Dedifferentiated amniotic fluid mesenchymal stem cell (primary cell): ENCODE measurements around the gene PAQR5.
"Not testable (repeated sequence)": the region's sequence is repeated elsewhere in the genome, so short reads cannot be mapped to it uniquely, and the experiment has no call there.

Experiments used
- DNase-seq: peaks from one replicate; pipeline ENCODE4 v3.0.0-alpha.2; 2016; ENCODE audit errors: extremely low spot score

Gene PAQR5

DNA sequence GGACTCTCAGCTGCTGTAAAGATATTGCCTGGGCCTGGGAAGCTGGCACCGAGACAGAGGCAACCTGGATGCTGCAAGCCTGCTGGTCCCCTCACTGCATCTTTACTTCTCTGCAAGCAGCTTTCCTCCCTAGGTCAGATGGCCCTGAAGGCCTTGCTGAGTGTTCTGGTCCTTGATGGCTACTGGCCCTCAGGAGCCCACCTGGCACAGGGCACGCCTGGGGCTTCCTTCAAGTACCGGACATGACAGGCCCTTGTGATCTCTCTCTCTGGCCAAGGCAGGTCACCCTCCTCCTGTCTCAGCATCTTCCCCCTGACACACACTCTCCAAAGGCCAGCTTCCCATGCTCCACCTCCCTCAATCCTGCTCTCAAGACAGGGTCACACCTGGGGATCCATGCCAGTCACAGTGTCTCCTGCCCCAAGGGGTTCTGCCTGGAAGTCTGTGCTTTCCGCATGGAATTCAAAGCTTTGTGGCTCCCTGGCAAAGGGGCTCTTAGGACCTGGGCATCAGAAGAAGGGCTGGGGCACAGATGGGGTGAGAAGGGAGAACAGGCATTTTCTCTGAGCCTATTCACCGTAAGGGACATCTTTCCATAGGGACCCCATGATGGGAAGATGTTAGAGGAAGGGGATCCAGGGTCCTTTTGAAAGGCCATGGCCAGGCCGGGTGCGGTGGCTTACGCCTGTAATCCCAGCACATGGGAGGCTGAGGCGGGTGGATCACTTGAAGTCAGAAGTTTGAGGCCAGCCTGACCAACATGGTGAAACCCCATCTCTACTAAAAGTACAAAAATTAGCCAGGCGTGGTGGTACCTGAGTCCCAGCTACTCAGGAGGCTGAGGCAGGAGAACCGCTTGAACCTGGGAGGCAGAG, 4.7 kb upstream of the PAQR5 start:
- DNase-seq, result no peak

DNA sequence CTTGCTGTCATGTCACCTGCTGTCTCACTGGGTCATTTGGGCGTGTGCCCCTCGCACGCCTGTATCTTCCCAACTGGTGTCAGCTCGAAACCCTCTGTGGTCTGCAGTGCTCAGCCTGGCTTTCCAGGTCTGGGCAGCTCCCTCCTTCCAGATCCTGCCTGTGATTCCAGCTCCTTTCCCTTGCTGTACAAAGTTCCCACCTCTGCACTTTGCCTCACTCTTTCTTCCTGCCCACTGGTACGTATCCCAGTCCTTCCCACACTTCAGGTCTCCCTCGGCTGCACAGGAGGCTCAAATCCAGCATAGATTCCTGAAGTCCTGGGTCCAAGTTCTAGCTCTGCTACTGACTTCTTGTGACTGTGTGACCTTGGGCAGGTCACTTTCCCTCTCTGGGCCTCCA, 2.1 kb upstream of the PAQR5 start:
- no peak for DNase-seq

DNA sequence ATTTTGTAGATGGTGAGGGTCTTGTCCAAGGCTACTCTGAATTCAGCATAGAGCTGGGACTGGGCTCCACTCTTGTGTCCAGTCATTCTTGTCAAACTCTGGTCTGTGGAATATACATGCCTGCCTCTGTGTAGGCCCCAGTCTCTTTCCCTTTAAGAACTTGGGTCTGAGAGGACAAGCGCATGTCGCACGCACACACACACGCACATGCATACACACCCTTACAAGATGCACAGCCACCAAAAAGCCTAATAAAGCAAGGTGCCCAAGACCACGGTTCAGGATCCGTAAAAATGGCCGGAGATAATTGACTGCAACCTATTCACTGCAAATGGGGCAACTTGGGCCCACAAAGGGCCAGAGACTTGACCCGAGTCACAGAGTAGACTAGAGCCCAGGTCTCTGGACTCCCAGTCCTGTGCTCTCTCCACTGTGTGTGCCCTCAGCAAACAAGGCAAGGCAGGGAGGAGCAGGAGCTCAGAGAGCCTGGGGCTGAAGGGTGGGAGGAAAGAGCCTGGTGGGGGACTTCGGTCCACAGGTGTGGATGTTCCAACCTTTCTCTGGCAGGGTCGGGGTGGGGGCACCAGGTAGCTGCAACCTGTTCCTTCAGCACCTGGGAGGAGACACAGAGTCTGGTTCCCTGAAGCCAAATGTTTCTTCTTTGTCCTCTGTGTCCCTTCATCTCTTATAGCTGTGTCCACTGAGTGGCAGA, 914 bp upstream of the PAQR5 start:
- no peak for DNase-seq

DNA sequence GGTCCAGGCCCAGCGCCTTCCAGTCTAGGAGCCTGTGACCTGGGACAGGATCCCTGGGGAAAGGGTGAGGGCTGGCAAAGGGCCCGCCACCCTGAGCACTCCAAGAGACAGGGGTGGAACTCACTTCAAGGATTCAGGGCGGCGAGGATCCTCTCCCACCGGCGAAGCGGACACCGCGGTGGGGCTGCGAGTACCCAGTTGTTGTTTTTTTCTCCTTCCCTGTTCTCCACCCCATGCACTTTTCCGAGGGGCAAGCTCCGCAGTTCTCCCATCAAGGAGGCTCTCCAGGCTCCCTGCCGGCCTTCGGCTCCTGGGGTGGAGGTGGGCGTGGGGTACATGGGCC, 387 bp upstream of the PAQR5 start:
- DNase-seq, result no peak

DNA sequence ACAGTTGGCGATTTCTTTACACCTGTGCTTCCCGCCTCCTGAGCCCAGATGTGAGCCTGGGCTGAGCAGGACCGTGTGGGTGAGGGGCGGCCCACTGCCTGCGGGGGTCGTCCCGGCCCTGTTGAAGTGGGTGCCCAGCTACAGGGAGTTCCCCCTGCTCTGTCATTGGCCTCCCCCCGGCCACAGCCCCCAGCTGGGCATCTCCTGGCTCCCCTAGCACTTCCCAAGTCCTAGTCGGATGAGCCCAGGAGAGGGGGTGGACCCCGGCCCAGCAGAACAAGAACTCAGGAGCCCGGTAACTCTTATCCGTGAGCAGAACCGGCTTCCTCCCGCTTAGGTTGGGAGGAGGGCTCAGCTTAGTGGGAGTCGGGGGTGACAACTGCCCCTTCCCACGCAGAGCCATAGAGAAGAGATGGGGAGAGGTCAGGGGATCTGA, 757 bp downstream of the PAQR5 start:
- DNase-seq, result no peak

DNA sequence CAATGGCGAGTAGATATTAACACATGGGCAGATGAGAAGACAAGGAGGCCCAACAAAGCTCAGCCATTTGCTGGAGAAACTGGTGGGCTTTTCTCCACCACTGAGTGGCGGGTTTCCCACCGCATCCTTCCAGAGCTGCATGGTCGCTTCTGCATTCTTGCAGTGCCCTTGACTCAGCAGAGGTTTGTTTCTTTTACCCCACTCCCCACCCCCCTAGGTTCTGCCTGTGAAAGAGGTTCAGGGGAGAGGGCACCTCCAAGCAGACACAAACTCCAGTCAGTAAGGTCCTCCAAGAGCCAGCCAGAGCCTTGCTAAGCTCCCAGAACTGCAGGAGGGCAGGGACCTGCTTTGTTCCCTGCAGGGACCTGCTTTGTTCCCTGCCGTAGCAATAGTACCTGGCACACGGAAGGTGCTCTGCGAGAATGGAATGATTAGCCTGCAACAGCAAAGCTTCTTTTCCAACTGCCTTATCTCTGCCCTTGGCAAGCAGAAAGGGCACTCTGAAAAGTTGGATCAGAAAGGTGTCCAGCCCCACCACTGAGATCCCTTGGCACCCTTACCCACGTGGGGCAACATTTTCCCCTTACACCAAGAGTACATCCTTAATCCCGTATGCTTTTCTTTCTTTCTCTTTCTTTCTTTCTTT, 1.4 kb downstream of the PAQR5 start:
- no peak for DNase-seq

DNA sequence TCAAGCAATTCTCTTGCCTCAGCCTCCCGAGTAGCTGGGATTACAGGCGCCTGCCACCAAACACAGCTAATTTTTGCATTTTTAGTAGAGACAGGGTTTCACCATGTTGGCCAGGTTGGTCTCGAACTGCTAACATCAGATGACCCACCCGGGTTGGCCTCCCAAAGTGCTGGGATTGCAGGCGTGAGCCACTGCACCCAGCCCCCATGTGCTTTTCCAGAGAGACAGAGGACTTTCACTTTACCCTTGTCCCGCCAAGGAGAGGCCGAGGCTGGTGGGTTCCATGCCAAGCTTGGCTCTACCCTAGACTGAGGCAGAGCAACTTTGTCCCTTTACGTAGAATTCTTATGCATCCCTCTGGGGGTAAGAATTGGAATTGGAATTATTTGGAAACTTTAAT, 2.4 kb downstream of the PAQR5 start:
- DNase-seq, result not testable (repeated sequence)

DNA sequence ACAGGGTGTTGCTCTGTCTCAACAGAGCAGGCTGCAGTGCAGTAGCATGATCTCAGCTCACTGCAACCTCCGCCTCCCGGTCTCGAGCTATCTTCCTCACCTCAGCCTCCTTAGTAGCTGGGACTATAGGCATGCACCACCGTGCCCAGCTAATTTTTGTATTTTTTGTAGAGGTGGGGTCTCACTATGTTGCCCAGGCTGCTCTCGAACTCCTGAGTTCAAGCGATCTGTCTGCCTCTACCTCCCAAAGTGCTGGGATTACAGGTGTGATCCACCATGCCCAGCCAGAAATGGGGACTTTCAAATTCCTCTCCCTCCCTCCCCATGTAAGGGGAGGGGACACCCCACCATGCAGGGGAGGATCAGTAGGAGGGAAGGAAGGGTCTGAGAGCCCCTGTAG, 3.4 kb downstream of the PAQR5 start:
- DNase-seq, result not testable (repeated sequence)

DNA sequence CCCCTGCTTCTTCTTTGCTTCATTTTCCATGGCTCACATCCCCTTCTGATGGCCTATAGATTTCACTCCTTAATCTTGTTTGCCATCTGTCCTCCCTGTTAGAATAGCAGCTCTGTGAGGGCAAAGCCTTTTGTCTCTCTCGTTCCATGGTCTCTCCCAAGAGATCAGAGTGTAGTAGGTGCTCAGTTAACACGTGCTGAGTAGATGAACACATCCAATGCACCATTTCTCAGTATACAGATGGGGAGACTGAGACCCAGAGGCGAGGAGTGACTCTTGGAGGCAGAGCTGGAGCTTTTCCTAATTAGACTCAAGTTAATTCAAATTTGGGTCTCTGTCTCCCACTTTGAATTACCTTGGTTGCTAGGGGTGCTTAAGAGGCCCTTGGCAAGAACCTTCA, 4.2 kb downstream of the PAQR5 start:
- DNase-seq, result no peak

DNA sequence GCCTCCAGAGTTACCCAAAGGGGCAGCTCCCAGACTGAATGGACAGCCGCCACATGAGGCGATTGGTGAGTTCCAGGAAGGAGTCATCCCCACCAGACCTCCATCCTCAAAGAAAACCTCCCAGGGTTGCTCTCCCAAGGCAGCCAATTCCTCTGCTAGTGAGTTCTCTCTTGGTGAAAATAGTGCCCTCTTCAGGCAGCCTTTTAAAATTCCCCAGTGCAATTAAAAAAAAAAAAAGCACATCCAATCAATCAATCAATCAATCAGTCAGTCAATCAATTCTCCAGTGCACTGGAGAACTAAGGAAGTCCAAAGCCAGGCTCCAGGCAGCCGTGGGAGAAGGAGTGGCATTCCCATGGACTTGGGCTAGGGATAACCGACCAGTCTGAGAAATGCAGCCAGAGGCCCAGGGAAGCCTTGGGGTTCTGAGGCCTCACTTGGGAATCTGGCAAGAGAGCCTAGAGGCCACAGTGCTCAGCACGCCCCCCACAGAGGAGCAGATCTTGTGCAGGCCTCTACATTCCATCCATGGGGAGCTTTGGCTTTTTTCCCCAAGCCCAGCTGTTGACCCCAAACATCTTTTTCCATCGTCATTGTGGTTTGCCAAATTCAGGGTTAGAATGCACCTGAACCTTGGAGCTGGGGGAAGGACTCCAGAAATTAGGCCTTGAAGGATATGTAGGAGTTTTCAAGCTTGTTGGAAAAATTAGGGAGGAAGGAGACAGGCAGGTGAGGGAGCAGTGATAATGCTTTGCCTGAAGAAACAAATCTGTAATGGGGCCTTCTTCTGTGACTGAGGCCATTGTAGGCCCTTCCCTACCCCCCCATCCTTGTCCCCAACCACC, 4.8 kb downstream of the PAQR5 start:
- no peak for DNase-seq

DNA sequence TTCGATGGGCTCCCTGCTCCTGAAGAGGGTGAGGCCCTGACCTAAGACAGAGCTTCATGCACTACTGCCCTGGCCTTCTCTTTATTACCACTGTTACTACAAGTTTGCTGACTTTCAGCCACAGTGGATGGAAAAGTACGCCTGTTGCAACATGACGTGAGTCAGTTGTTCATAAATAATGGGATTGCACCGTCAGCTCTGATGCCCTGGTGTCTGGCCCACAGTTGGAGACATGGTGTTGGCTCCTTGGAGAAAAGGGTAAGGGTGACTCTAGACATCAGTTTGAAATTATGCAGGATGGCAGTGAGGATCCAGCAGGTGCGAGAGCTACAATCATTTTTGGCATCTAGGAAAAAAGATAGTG, 5.5 kb downstream of the PAQR5 start:
- DNase-seq, result no peak

DNA sequence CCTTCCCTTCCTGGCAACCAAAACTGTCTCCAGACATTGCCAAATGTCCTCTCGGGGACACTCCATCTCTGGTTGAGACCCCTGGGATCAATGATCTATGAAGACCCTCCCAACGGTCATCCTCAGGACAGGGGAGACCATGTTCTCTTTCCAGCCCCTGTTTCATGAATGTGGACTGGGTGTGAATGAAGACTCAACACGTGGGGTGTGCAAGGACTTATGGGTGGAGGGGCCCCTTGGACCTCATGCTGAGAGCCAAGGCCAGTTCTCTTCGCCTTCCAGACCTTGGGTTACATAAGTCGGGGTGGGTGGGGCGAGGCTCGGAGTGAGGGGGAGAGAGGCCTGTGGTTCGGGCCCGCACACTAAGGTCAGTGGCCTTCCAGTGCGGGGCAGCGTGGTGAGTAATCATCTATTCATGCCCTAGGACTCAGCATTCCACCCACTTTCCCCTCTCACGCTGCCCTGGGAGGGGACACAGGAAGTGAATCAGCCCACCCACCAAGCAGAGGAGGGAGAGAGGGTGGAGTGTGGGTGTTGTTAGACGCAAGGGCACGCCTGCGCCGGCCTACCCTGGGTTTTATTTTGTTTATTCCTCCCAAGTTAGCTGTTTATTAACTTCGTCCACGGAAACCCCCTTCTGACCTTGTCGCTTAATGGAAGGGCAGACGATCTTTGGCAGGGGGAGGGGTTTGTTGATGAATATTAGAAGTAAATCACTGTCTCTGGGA, 6.7 kb downstream of the PAQR5 start:
- DNase-seq, result peak; percentile 42

DNA sequence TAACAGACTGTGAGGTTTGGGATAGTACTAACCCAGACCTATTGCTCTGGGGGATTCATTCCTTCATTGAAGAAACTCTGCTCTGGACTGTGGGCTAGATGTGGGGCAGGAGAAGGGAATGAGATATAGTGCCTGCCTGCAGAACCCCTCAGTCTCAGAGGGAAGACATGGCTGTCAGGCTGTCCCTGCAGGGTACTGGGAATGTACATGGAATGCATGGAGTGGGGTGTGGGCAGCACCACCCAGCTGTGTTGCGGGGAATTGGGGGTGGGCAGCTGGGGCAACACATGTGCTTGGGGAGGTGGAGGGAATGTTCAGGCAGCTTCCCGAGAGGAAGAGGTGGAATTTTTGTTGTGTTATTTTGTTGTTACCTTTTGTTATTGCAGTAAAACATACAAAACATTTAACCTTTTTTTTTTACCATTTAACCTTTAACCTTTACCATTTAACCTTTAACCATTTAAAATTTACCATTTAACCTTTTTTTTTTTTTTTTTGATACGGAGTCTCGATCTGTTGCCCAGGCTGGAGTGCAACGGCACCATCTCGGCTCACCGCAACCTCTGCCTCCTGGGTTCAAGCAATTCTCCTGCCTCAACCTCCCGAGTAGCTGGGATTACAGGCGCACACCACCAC, 7.3 kb downstream of the PAQR5 start:
- no peak for DNase-seq

DNA sequence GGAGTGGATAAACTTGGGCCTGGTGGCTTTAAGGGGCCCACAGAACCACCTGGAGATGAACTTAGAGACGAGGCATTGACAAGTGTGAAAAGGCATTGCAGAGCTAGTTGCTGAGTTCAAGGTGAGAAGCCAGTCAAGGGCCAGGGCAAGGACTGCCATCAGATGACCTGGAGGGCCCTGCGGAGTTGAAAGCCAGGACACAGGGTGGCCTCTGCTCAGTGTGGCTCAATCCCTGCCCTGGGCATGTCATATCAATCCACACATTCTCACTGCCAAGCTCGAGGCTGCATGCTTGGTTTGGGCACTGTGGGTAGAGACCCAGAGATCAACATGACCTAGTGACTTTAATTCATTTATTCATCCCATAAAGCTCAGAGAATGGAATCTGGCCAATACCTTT, 9.2 kb downstream of the PAQR5 start:
- DNase-seq, result no peak

DNA sequence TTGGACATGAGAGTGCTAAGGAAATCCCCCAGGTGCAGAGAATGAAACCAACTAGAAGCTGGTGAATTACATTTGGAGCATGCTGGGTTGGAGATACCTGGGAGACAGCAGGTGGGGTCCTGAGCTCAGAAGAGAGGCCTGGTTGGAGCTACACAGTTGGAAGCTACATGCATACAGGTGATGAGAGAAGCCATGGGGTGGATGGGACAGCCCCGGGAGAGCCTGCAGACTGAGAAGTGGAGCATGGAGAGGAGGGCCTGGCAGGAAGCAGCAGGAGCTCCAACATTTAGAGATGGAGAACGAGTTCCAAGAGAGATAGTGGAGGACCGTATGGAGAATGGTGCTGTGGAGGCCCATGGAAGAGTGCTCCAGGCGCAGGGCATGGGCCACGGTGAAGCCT, 10.2 kb downstream of the PAQR5 start:
- no peak for DNase-seq

DNA sequence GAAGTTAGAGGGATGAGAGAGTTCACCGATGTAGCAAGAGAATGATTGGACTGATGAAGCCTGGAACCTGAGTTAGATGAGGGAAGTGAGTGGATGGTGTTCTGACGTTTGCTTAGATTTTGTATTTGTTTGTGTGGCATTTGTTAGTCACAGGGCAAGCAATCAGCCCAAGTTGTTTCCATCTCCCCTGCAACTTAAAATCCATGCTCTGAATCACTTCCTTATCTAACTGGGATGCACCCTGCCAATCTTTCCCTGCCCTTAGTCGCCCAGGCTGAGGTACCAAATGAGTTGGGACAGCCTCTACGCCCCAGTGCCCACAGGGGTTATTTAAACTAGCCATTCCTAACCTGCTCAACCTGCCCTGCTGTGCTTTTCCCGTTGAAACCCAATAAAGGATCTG, 12.6 kb downstream of the PAQR5 start:
- no peak for DNase-seq

DNA sequence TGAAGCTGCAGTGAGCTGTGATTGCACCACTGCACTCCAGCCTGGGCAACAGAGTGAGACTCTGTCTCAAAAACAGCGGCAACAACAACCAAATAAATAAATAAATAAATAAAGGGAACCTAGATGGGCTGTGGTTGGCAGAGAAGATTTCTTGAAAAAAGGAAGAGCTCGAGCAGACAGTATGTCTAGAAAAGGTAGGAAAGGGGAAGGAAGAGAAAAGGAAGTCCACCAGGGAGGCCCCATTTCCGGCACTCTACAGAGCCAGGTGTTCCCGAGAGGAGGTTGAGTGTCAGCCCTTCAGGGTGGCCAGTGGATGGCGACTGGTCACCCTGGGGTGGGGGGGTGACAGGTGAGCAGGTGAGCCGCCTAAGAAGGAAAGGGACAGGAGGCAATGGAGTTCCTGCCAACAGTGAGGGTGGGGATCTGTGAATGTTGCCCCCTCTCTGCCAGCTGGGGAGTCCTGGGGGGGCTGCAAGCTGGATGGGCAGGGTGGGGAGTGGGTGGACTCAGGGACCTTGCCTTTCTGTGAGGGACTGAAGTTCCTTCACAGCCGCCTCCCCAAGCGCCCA, 14.8 kb downstream of the PAQR5 start:
- DNase-seq, result no peak

DNA sequence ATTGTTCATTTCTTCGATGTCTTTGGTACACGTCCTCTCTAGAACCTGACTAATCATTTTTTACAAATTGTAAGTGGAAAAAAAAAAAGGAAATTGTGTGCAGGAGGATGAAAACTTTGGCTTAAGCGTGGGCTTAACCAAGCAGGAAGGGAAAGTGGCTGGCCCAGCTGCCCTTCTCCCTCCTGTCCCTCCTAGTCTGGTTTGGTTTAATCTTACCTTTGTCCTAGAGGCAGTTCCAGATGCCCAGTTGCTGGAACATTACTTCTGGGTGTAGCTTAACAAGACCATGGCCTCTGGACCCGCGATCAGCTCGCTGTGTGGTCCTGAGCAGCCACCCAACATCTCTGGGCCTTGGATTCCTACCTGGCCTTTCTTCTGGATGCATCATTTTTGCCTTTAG, 15.4 kb downstream of the PAQR5 start:
- DNase-seq, result no peak

DNA sequence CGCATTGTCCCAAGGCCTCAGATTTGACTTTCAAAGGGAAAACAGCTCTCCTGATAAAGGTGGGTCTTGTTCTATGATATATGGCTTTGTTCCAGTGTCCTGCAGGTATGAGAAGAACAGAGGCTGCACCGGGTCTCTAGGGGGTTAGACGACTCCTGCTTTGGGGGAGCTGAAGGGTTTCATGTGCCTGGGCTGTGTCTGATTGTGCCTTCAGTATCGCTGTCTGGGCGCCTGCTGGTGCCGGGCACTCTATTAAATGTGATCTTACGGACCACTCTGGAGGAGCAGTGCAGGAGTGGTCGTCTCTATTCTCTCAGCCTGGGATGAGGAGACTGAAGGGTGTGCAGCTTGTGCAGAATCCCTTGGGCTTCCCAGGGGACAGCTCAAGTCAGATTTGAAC, 16.0 kb downstream of the PAQR5 start:
- no peak for DNase-seq

DNA sequence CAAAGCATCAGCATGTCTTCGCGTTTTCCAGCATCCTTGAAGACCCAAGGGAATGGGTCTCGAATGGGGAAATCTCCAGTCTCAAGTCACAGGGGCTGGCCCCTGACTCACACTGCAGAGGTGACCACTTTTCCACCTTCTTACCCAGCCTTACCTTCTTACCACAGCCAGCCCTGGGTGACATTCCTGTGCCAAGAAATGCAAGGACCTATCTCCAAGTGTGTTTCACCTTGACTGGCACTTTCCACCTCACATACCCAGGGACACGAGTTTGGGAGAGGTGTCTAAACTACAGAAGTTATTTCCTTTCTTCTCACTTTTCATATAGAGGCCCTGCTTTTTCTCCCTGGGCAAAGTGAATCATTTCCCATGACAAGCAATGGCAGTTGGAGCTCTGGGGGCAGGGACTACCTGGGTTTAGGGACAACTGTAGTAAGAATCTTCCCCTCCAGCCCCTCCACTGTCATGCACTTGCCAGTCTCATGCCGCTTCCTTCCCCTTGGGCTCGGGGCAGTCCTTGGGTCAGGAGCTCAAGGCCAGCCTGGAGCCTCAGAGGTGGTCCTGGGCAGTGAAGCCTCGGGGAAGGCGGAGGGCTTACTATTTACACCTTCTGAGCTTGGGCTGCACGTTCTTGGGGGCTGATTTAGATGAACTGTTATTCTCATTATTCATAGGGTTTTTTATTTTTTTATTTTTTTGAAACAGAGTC, 16.8 kb downstream of the PAQR5 start:
- no peak for DNase-seq
